HG03097 (cell line): ENCODE results near the gene ARHGAP19.

Experiments used
- ATAC-seq: cut with Tn5 transposase; IDR thresholded peaks from one replicate; pipeline ENCODE4 v1.9.1; 2021; ENCODE audit not compliant: unreplicated experiment, low FRiP score

The ARHGAP19 gene

DNA sequence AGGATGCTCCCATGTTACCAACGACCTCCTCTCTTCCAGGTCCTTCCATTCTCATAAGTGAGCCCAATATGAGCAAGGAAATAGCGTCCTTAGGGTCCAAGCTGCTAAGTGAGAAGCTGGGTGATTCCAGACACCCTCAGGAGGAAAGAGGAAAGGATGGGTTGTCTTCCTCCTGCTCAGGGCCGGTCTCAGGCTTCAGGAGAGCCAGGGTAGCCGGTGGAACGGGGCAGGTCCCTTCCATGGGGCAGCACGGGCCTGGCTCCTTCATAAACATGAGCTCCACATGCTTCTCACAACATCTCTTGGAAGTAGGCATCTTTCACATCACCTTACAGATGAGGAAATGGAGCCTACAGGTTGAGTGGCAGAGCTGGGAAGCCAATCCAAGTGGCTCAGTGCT, 119.4 kb downstream of the ARHGAP19 start:
- ATAC-seq: no peak
